Muscle layer of duodenum (tissue), 2 donors: Measurements from ENCODE around the gene HTR3A.

ENCODE experiments used
- H3K27ac ChIP-seq: one replicate; pipeline ENCODE4 v1.7.0; 2013; ENCODE audit warnings: mild to moderate bottlenecking, low read length
- H3K27me3 ChIP-seq: one replicate; pipeline ENCODE4 v1.7.0; 2013; ENCODE audit warnings: low read depth, mild to moderate bottlenecking, control low read depth, low read length
- H3K36me3 ChIP-seq, 2 donors: one replicate each; pipeline ENCODE4 v1.7.0; 2013; ENCODE audit warnings: low read length in 2 of 2, control low read depth in 1 of 2, mild to moderate bottlenecking in 1 of 2; ENCODE audit not compliant: insufficient read depth in 2 of 2, control insufficient read depth in 1 of 2
- H3K4me1 ChIP-seq, 2 donors: one replicate each; pipeline ENCODE4 v1.7.0; 2013; ENCODE audit warnings: low read length in 2 of 2, mild to moderate bottlenecking in 2 of 2, control low read depth in 1 of 2, moderate library complexity in 1 of 2; ENCODE audit not compliant: insufficient read depth in 2 of 2, control insufficient read depth in 1 of 2
- H3K4me3 ChIP-seq, 2 donors: one replicate each; pipeline ENCODE4 v1.7.0; 2013; ENCODE audit warnings: low read length in 2 of 2, low read depth in 1 of 2, mild to moderate bottlenecking in 1 of 2
- H3K9me3 ChIP-seq, 2 donors: one replicate each; pipeline ENCODE4 v1.7.0; 2013; ENCODE audit warnings: low read length in 2 of 2, control low read depth in 1 of 2, mild to moderate bottlenecking in 1 of 2; ENCODE audit not compliant: control insufficient read depth in 1 of 2
- donor health status: healthy.

The HTR3A gene

GRCh38 chr11:114036958-114037357 lies 62.0 kb downstream of the HTR3A start:
- no peak overlapping the region for H3K4me3 ChIP-seq
- no peaks in the 10 kb centered on the region for H3K36me3 ChIP-seq
- H3K4me1 ChIP-seq = peaks cover 0 to 4% of the 10 kb centered on the region in 2 donors
- no peaks in the 10 kb centered on the region for H3K27me3 ChIP-seq
- H3K27ac ChIP-seq = peak overlapping the region; percentile 40
- no peaks in the 10 kb centered on the region for H3K9me3 ChIP-seq

DNA sequence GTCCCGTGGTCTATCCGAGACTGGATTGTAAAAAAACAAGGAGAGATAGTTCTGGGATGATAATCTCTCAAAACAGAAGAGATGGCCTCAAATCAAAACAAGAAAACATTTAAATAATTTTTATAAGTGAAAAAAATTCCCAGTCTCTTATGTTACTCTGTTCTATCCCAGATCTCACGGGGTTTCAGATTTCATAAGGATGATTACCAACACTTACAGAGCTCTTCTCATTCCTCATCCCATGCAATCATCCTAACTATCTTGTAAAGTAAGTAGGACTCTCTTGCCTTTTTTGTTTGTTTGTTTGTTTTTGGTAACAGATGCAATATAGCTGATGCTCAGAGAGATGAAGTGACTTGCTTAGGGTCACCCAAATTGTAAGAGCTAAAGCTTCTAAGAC lies 64.6 kb downstream of the HTR3A start:
- H3K4me3 ChIP-seq = no peak overlapping the region
- H3K27ac ChIP-seq = no peak overlapping the region
- peaks cover 0 to 4% of the 10 kb centered on the region in 2 donors for H3K4me1 ChIP-seq
- H3K27me3 ChIP-seq = no peaks in the 10 kb centered on the region
- H3K36me3 ChIP-seq = no peaks in the 10 kb centered on the region
- H3K9me3 ChIP-seq = no peaks in the 10 kb centered on the region
